Measurements from ENCODE around the gene EIF6. TPM values are rescaled to one million over a fixed set of nuclear protein-coding genes. Genes with fewer than 3 reads are reported as not detected.
A peak's percentile ranks its signal among the peaks of the same experiment; 100 is the strongest.
"Not testable (repeated sequence)": the region's sequence is repeated elsewhere in the genome, so short reads cannot be mapped to it uniquely, and the experiment has no call there.

The EIF6 gene
- total RNA-seq, 1 experiment from 2014 or later = 435 TPM

DNA sequence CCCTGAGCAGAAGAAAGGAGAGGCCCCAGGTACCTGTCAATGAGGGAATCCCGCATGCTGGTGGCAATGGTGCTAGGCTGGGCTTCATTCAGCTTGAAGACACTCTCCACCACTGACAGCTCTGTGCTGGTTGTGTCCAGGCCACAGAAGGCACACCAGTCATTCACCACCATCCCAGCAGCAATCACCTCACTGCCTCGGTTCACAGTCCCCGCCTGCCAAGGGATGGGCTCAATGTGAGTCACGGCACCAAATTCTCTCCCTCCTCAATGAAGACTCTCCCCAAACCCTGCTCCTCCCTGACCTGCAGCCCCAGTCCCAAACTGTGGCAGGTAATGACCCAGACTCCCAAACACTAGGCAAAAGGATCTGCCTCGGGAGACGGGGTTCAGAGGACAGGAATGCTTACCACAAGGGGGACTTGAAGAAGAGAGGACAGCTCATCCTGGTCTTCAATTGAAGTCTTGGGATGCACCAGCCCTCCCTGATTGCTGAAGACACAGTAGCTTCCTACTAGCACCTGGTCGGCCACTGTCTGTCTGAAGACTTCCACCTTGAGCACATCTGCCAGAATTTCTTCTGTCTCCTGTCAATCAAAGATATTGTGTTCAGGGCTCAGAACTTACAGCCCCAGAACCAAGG is 4.9 kb downstream of the EIF6 start:
- DNase-seq (ENCODE audit: low read depth) = no peak

DNA sequence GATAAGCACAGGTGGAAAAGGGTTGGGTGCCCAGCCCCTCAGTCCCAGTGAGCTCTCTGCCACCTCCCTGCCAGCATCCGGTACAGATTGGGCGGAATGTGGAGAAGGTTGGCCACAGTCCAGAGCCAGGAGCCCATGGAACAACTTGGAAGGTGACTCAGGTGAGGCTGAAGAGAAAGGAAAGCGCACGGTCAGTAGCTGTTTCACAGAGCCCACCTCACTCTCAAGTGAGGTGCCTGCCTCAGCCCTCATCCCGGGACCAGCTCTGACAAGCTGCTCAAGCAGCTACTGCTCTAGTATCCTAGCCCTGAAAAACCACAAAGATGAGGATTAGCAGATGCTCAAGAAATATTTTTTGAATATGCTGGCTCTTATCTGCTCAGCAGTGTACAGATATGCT is 5.5 kb downstream of the EIF6 start:
- DNase-seq (ENCODE audit: low read depth) = no peak

DNA sequence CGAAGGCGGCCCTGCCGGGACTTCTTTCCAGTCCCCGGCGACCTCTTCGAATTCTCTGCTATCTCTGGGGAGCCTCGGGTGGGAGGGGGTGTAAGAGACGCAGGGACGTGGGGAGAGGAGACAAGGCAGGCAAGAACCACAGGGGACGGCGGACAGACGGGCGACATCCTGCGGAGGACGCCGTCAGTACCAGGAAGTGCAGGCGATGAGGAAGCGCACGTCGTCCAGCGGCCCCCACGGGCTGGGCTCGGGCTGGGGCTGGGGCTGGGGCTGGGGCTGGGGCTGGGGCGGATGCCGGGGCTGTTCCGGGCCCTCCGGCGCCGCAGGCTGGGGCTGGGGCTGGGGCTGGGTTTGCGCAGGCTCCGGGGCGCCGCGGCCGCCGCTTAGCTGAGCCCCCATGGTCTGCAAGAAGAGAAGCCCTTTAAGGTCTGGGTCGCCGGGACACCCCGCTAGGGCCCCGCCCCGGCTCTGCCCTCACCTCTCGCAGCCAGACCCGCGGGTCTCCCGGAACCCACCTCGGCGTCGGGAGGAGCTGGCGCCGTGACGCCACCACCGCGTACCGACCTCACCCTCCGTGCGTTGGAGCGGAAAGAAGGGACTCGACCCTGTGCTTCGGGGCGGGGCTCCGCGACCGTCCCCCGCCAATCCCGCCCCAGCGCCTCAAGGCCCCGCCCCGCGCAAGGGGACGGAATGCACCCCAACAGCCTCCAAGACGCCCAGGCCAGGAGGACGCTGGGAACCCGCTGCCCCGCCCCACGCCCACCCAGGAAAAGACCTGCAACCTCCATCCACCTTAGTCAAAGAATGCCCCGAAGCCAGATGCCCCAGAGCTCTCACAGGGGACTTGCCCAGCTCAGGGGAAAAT is 6.8 kb downstream of the EIF6 start, which contains the start of gene MMP24OS:
TSS of gene MMP24OS (minus strand) at position 592 of the 865 bp plus-strand sequence. CDS start at position 399, 193 bp downstream.
- DNase-seq (ENCODE audit: low read depth) = peak; percentile 92

DNA sequence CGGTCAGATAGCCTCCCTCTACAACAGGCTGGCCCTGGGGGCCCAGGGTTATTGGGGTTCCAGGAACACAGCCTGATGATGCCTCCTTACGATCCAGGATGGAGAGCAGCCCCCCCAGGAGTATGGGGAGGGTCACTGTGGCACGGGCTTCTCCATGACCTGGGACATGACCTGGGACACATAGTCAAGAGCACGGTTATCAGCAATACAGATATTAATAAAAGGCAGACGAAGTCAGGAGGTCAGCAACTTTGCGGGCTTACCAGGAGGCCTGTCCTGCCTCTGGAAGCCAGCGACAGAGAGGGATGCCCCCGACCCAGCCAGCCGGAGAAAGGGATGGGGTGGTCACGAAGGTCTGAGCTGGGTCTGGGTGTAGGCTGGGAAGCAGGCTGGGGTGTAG is 7.4 kb downstream of the EIF6 start:
- no peak for DNase-seq (ENCODE audit: low read depth)

DNA sequence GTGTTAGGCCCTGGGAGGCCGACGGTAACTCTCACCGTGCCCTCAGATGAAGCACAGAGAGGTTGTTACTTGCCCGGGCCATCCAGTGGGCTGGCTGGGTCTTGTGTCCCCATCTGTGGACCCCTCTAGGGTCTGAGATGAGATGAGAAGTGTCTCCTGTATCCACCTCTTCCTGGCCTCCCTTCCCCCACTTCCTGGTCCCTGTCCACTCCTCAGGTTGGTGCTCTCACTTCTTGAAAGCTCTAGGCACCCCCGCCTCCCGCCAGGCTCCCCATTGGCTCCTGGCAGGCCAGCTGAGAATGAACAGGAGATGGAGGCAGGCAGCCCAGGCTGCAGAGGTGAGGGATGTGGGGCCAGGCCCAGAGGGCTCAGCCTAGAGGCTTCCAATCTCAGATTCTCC is 8.2 kb downstream of the EIF6 start:
- DNase-seq (ENCODE audit: low read depth) = no peak

DNA sequence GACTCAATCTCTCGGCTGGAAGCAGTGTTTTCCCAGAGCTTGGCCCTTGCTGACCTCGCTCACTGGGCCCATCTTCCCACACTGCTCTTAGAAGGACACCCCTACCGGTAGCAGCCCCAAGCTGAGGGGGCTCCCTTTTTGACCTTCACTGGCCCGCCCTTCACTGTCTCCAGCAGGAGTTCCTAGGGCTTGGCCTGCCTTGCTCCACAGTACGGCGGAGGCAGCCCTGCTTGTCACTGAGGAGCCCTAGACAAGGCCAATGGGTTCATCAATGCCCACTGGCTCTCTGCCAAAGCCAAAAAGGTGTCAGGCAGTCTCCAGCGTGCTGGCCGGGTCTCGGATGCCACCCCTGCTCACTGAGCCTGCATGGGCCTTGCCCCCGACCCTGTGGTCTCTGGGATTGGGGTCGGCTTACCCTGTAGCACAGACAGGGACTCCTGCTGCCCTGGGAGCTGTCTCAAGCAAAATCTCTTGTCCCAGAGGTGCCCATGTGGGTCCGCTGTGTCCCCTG is 8.8 kb downstream of the EIF6 start:
- no peak for DNase-seq (ENCODE audit: low read depth)

DNA sequence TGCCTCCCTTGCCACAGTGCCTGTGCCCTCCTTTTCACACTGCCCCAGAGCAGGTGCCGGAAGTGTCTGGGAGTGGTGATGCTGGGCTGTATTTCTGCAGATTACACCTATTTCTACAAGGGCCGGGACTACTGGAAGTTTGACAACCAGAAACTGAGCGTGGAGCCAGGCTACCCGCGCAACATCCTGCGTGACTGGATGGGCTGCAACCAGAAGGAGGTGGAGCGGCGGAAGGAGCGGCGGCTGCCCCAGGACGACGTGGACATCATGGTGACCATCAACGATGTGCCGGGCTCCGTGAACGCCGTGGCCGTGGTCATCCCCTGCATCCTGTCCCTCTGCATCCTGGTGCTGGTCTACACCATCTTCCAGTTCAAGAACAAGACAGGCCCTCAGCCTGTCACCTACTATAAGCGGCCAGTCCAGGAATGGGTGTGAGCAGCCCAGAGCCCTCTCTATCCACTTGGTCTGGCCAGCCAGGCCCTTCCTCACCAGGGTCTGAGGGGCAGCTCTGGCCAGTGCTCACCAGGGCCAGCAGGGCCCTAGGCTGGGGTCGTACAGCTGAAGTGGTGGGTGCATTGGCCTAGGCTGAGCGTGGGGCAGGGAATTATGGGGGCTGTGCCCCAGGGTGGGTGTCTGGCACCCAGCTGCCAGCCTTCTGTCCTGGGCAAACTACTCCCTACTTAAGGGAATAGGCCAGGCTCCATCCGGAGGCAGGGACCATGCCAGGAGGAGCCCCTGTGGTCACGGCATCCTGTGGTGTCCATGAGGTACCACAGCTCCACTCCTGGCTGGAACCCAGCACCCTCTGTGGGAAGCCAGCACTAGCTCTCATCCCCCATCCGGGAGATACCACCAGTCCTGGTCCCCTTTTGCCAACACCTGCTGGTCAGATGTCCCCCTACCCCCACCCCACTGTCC is 10.1 kb downstream of the EIF6 start:
- no peak for DNase-seq (ENCODE audit: low read depth)

DNA sequence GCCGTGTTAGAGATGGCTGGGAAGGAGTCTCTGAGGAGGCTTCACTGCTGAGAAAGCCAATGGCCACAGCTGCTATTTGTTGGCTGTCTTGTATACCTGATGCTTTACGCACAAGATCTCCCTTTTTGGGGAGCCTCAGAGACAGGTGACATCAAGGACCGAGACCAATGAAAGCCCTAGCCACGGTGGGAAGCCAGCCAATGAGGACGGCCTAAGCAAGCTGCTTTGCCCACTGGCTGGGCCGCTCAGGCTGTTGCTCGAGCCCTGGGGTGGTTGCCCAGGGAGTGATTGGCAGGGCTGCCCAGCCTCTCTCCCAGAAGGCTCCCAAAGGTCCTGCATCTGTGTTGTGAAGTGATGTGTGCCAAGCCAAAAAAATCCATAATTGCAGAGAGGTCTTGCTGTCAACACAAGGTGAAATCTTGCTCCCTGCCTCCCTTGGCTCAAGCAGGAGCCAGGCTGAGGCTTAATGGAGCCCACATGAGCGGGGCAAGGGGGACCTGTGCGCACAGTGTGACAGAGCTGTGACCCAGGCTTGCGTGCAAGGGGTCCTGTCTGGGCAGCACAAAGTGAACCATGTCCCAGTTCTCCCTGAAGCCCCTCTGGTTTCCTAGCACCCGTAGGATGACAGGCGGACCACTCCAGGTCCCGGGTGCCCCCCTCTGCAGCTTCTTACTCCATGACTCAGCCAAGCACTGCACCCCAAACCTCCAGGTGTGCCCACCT is 11.0 kb downstream of the EIF6 start:
- no peak for DNase-seq (ENCODE audit: low read depth)

DNA sequence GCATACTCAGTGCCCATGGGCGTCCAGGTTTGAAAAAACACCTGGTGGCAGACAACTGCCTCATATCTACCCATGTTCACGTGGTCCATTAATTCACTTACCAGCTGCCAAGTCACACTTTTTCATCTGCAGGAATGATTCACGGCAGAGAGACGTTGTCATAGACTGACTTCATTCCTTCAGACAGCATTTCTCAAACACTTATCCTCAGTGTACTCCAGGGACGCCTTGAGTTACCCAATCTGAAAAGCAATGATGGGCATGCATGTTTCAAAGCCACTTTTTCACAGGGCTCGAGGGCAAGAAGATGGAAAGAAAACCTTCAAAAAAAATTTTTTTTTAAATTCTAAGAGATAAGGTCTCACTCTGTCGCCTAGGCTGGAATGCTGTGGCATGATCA is 12.7 kb downstream of the EIF6 start:
- no peak for DNase-seq (ENCODE audit: low read depth)

DNA sequence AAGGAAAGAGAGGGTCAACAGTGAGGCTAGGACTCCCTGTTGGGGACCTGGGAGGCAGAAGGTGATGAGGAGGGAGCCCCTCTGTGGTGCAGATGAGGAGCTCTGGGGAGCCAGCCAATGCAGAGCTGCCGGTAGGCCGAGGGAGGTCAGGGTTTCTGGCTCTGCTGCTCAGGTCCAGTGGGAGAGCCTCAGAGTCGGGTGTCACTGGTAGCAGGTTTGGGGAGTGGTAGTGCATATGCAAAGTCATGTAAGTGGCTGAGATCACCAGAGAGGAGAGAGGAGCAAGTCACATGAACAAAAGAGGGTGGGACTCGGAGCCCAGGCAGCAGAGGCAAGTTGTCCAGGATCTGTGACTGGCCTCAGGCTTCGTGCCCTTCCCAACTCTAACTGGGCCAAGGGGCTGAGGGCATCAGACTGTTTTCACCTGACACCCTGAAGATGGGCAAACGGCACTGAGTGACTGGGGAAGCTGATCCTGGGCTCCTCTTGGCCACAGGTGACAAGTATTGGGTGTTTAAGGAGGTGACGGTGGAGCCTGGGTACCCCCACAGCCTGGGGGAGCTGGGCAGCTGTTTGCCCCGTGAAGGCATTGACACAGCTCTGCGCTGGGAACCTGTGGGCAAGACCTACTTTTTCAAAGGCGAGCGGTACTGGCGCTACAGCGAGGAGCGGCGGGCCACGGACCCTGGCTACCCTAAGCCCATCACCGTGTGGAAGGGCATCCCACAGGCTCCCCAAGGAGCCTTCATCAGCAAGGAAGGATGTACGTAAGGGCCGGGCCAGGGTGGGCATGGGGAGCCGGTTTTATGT is 13.3 kb downstream of the EIF6 start:
- no peak for DNase-seq (ENCODE audit: low read depth)

DNA sequence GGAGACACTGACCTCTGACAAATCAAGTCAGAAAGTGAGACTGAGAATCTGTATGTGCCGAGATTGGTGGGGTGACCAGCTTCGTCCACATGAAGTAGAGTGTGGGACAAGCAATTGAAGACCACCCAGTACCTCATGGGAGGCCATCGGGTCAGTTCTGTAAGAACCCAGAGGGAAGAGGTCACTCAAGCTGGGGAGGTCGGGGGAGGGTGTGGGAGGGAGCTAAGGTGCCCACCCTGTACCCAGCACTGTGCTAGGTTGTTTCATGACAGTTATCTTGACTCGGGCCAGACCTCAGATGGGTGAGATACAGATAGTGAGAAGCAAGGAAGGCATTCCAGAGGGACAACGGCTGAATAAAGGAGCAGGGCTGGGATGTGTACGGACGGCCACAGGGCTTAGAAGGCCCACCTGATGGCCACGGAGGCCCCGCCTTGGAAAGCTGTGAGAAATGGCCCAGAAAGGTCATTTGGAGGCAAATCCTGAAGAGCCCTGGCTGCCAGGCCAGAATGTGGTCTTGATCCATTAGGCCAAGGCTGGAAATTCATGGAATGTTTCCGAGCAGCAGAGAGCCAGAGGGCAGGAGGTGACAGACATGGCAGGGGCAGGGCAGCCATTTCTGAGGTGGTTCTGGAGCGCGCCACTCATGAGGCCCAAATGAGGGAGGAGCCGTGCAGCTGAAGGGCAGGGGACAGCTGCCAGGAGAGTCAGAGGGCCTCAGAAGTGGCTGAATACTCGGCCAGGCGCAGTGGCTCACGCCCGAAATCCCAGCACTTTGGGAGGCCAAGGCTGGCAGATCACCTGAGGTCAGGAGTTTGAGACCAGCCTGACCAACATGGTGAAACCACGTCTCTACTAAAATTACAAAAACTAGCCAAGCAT is 14.3 kb downstream of the EIF6 start:
- no peak for DNase-seq (ENCODE audit: low read depth)

DNA sequence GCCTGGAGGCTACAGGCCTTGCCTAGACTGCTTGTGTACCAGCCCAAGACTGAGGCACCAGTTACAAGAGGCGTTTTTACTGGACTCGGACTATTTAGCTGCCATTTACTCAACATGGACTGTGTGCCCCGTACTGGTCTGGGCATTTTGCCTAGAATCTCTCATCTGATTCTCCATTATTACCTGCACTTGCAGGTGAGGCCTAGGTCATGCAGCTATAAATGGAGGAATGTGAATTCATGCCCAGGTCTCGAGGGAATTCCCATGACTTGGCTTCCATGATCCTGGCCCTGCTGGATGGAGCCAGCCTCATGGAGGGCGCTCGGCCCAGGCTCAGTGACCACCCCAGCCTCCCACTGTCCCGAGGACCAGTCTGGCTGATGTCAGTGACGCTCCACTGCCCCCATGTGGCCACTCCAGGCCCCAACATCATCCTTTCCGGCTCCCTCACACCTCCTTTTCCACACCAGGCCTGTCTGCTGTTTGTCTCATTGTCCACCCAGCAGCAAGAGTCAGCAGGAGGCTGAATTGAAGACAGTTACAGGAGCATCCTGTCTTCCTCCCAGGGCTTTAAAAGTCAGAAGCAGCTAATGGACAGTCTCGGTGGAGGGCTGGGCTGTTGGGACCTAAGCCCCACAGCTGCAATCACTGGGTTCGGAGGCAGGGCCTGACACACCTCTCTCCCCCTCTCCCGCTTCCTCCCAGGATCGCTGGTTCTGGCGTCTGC is 15.4 kb downstream of the EIF6 start:
- DNase-seq (ENCODE audit: low read depth) = peak; percentile 64

DNA sequence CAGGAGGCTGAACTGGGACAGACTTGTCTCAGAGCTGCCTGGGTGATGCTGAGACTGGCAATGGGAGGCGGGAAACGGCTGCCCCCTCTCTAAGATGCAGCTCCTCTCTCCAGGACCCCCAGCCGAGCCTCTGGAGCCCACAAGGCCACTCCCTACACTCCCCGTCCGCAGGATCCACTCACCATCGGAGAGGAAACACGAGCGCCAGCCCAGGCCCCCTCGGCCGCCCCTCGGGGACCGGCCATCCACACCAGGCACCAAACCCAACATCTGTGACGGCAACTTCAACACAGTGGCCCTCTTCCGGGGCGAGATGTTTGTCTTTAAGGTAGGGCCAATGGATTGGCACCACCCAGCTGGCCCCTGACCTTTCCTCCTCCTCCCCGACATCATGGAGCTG is 17.5 kb downstream of the EIF6 start:
- DNase-seq (ENCODE audit: low read depth) = no peak

DNA sequence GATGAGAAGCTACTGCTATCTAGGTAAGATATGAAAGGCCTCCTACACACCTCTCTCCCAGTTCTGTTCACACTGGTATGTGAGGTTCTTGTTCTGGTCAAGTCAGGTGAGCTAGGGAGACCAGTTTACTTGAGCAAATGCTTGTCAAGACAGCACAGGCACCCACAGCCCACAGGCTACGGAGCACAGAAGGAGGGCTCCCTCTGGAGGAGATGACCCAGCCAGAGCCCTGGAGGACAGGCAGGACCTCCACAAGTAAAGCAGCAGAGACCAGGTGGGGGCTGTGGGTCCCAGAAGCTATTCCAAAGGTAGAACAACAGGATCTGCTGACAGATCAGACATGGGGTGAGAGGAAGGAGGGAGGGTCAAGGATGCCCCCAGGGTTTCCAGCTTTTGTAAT is 19.8 kb downstream of the EIF6 start:
- DNase-seq (ENCODE audit: low read depth) = no peak

DNA sequence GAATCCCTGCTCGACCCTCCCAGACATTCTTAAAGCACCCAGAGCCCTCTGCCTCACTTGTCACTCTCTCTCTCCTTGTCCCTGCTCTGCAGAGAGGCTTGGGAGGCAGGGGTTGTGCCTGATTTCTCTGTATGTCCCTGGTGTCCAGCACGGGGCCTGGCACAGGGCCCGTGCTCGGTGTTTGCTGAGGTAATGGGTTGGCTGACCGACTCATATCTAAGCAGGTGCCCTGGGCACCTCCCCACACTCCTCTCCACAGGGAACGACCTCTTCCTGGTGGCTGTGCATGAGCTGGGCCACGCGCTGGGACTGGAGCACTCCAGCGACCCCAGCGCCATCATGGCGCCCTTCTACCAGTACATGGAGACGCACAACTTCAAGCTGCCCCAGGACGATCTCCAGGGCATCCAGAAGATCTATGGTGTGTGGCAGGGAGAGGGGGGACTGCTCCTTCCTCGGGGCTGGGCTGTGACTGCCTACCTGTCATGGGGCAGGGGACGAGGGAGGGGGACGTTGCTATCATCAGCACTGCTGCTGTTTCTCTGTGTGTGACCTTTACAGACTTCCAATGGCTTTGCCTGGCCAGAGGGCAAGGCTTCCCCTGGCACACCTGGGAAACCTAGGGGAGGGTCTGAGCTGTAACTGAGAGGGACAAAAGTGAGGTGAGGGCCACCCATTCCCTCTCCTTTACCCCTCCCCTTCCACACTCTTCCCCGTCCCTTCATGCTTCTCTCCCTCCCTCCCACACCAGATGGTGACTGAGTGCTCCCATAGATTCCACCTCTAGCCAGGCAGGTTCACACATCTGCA is 20.8 kb downstream of the EIF6 start:
- no peak for DNase-seq (ENCODE audit: low read depth)

DNA sequence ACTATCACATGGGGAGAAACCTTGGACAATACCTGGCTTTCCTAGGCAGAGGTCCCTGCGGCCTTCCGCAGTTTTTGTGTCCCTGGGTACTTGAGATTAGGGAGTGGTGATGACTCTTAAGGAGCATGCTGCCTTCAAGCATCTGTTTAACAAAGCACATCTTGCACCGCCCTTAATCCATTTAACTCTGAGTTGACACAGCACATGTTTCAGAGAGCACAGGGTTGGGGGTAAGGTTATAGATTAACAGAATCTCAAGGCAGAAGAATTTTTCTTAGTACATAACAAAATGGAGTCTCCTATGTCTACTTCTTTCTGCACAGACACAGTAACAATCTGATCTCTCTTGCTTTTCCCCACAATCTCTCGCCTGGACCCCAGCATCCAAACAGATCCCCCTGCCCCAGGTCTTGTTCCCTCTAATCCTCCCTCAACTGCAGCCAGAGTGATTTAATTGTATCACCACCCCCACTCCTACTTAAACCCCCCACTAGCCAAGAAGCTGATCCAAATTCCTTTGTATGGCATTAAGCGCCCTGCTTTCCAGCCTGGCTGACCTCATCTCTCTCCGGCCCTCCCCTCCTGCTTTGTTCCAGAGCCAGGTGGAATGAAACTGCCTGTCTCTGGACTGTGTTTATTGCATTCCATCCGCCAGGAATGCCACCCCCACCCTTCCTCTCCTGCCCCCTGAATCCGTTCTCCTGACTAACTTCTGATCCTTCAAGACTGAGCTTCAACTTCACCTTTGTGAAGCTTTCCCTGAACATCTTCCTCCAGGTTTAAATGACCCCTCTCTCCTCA is 21.6 kb downstream of the EIF6 start:
- DNase-seq (ENCODE audit: low read depth) = not testable (repeated sequence)

DNA sequence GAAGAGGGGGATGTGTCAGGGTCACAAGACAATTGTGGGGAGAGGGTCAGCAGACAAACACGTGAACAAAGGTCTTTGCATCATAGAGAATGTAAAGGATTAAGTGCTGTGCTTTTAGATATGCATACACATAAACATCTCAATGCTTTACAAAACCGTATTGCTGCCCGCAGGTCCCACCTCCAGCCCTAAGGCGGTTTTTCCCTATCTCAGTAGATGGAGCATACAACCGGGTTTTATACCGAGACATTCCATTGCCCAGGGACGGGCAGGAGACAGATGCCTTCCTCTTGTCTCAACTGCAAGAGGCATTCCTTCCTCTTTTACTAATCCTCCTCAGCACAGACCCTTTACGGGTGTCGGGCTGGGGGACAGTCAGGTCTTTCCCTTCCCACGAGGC is 22.3 kb downstream of the EIF6 start:
- DNase-seq (ENCODE audit: low read depth) = not testable (repeated sequence)
